Articular chondrocyte of knee joint (primary cell): ENCODE data around the gene TSPAN4. TPM values are rescaled to one million over a fixed set of nuclear protein-coding genes. Genes with fewer than 3 reads are reported as not detected.

Experiments used
- small RNA-seq: library from RNA; depleted of rRNA; stranded (forward); fragments of <200 nt; gene quantifications from one replicate; pipeline ENCODE3, GENCODE V24; 2012
- total RNA-seq: library from RNA; depleted of rRNA; stranded (reverse); fragments of >200 nt; gene quantifications from 2 replicates; pipeline ENCODE4 v1.2.3, GENCODE V29; 2012

TSPAN4 gene, protein sequence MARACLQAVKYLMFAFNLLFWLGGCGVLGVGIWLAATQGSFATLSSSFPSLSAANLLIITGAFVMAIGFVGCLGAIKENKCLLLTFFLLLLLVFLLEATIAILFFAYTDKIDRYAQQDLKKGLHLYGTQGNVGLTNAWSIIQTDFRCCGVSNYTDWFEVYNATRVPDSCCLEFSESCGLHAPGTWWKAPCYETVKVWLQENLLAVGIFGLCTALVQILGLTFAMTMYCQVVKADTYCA
- total RNA-seq = 192 and 199 TPM in 2 replicates

GRCh38 chr11:842370-843002 lies at the start of gene TSPAN4, which contains the start of gene POLR2L:
Gene TSPAN4, plus strand, starts transcription at chr11:842852. Its CDS starts 7,453 bp downstream, at chr11:850305.
Gene POLR2L, minus strand, starts transcription at chr11:842529. Its CDS starts 21 bp downstream, at chr11:842508.

GRCh38 chr11:798093-798713 lies 44.4 kb upstream of the TSPAN4 start, which contains the start of gene SLC25A22:
Gene SLC25A22, minus strand, starts transcription at chr11:798281. Its CDS starts 3,275 bp downstream, at chr11:795006.

GRCh38 chr11:809287-810039 lies 33.2 kb upstream of the TSPAN4 start, which contains the start of gene RPLP2:
Gene RPLP2, plus strand, starts transcription at chr11:809967. Its CDS starts 268 bp downstream, at chr11:810235.

DNA sequence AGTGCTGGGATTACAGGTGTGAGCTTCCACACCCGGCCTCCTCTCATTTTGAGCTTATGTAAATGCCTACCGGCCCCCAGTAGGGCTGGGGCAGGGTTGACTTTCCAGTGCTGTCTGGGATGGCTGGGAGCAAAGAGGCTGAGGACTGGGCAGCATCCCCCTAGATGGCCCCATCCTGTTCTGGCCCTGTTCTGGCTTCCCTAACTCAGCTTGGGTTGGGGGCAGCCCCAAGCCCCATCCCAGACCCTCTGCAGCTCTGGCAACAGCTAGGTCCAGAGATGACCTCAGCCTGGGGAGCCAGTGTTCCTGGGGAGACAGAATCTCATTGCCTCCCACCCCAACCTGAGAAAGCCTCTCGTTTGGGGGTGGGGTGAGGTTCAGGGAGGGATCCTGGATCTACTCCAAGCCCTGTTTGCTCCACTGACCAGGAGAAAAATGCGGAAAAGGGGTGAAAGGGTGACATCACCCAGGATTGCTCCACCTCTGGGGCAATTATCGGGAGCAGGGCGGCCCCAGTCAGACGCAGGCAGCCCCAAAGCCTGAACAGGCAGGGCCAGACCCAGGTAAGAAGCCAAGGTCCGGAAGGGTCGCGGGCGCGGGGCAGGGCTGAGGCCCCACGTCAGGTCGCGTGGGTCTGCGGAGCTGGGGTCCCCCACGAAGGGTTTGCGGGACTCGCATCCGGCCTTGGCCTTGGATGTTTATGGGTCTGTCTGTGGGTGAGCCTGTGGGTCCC lies 24.1 kb upstream of the TSPAN4 start, which contains the start of gene PNPLA2:
Gene PNPLA2 (plus strand): TSS at position 519 of the 733 bp plus-strand sequence. CDS start 805 bp downstream, outside the sequence.

GRCh38 chr11:827897-828192 lies 14.8 kb upstream of the TSPAN4 start, which contains the start of gene CRACR2B:
Gene CRACR2B, plus strand, starts transcription at chr11:827919. Its CDS starts 689 bp downstream, at chr11:828608.

DNA sequence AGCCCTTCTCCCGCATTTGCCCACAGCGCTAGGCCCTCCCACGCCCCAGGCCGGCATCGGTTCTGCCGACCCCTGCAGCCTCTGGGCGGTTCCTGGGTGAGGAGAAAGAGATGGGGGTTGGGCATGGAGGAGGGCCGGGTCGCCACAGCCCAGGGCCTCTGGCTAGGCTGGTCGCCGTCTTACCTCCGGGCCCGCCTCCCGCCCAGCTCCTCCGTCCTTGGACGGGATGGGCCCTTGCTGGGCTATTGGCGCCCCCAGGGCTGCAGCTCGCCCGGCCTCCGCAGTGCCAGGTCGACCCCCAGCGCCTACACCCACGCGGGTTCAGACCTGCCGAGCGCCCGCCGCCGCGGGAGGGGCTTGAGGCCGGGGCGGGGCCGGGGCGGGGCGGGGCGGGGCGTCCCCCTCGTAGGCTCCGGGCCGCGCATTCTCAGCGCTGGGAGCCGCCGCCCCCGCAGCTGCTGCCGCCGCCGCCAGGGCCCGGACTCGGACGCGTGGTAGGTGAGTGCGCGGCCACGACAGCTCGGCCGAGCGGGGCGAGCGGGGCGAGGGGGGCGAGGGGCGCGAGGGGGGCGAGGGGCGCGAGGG lies 10.0 kb upstream of the TSPAN4 start, which contains the start of gene CD151:
Gene CD151 (plus strand): TSS at position 424 of the 585 bp plus-strand sequence. CDS start 3,118 bp downstream, outside the sequence.

GRCh38 chr11:910589-911030 lies 68.0 kb downstream of the TSPAN4 start, which contains the start of gene CHID1:
Gene CHID1, minus strand, starts transcription at chr11:910810. Its CDS starts 5,994 bp downstream, at chr11:904816.

Small RNAs within 50 kb of the gene (small RNA-seq; reads per million reads assigned to genes)
- not detected for gene SNORA52

Other genes with a start within 250 kb of the TSPAN4 start
- gene IRF7, start 226.9 kb upstream of the TSPAN4 start, total RNA-seq = 9.0 and 9.1 TPM in 2 replicates
- gene CDHR5, start 217.9 kb upstream of the TSPAN4 start, total RNA-seq = not detected in 2 replicates
- not detected in 2 replicates for gene SCT, start 215.7 kb upstream of the TSPAN4 start, total RNA-seq
- gene DRD4, start 205.6 kb upstream of the TSPAN4 start, total RNA-seq = not detected in 2 replicates
- 24.9 and 29.7 TPM in 2 replicates for gene DEAF1, start 147.6 kb upstream of the TSPAN4 start, total RNA-seq
- gene TMEM80, start 147.0 kb upstream of the TSPAN4 start, total RNA-seq = 11.1 and 15.0 TPM in 2 replicates
- 26.9 and 28.9 TPM in 2 replicates for gene EPS8L2, start 136.6 kb upstream of the TSPAN4 start, total RNA-seq
- gene TALDO1, start 95.4 kb upstream of the TSPAN4 start, total RNA-seq = 223 and 244 TPM in 2 replicates
- 21.0 and 26.9 TPM in 2 replicates for gene GATD1, start 65.4 kb upstream of the TSPAN4 start, total RNA-seq
- gene CEND1, start 52.8 kb upstream of the TSPAN4 start, total RNA-seq = 0.26 and 0.32 TPM in 2 replicates
- gene SLC25A22, start 44.6 kb upstream of the TSPAN4 start, total RNA-seq = 8.8 and 11.1 TPM in 2 replicates
- gene PIDD1, start 37.6 kb upstream of the TSPAN4 start, total RNA-seq = 4.0 and 4.4 TPM in 2 replicates
- gene RPLP2, start 32.9 kb upstream of the TSPAN4 start, total RNA-seq = 175 and 207 TPM in 2 replicates
- gene PNPLA2, start 23.9 kb upstream of the TSPAN4 start, total RNA-seq = 30.6 and 44.2 TPM in 2 replicates
- 1.6 and 2.6 TPM in 2 replicates for gene CRACR2B, start 14.9 kb upstream of the TSPAN4 start, total RNA-seq
- 463 and 552 TPM in 2 replicates for gene CD151, start 9.9 kb upstream of the TSPAN4 start, total RNA-seq
- gene POLR2L, start 323 bp upstream of the TSPAN4 start, total RNA-seq = 76.4 and 102 TPM in 2 replicates
- gene CHID1, start 68.0 kb downstream of the TSPAN4 start, total RNA-seq = 38.0 and 48.3 TPM in 2 replicates
- 36.5 and 39.1 TPM in 2 replicates for gene AP2A2, start 83.0 kb downstream of the TSPAN4 start, total RNA-seq
- not detected in 2 replicates for gene MUC6, start 193.9 kb downstream of the TSPAN4 start, total RNA-seq
- not detected in 2 replicates for gene MUC2, start 232.0 kb downstream of the TSPAN4 start, total RNA-seq